ENCODE data around the gene COPZ2. TPM values are rescaled to one million over a fixed set of nuclear protein-coding genes. Genes with fewer than 3 reads are reported as not detected.

The COPZ2 gene
- total and polyA plus RNA-seq, 2 donors, result 5.5 to 16.3 TPM

- peaks cover 67 to 73% of the 10 kb centered on the region in 2 donors for H3K36me3 ChIP-seq (ENCODE audit: control insufficient read depth in 2 of 2, insufficient read depth in 2 of 2, low read length in 1 of 2)
Observed at GRCh38 chr17:48052956-48053757, 15.6 kb upstream of the COPZ2 start.

GRCh38 chr17:48051706-48052486, 14.3 kb upstream of the COPZ2 start:
- H3K9me3 ChIP-seq (ENCODE audit: control insufficient read depth in 2 of 2, insufficient read depth in 1 of 2, low read length in 1 of 2), result no peaks in the 10 kb centered on the region
- H3K36me3 ChIP-seq (ENCODE audit: control insufficient read depth in 2 of 2, insufficient read depth in 2 of 2, low read length in 1 of 2), result peaks cover 55 to 60% of the 10 kb centered on the region in 2 donors
- peak in 1 of 9 donors; percentile 24 for DNase-seq (ENCODE audit: low read depth in 6 of 9, low spot score in 9 of 9)
- peaks cover 16 to 57% of the 10 kb centered on the region in 2 donors for H3K4me1 ChIP-seq (ENCODE audit: control insufficient read depth in 2 of 2, insufficient read depth in 2 of 2, low read length in 2 of 2)
- no peaks in the 10 kb centered on the region for H3K27me3 ChIP-seq (ENCODE audit: control insufficient read depth in 2 of 2, insufficient read depth in 1 of 2, low read length in 1 of 2)
- peak overlapping the region; percentile 64 to 70 for H3K27ac ChIP-seq (ENCODE audit: low read depth in 1 of 2, low read length in 1 of 2)
- WGBS, result 90% methylated on average over 5 of the region's 5 CpGs
- no peak overlapping the region for H3K4me3 ChIP-seq (ENCODE audit: low read length in 2 of 2)

More at GRCh38 chr17:48052956-48053757, 15.6 kb upstream of the COPZ2 start:
- no peak for DNase-seq (ENCODE audit: low read depth in 6 of 9, low spot score in 9 of 9)
- H3K4me1 ChIP-seq (ENCODE audit: control insufficient read depth in 2 of 2, insufficient read depth in 2 of 2, low read length in 2 of 2), result peaks cover 14 to 50% of the 10 kb centered on the region in 2 donors
- peak overlapping the region in 1 of 2 donors; percentile 33 for H3K27ac ChIP-seq (ENCODE audit: low read depth in 1 of 2, low read length in 1 of 2)
- H3K4me3 ChIP-seq (ENCODE audit: low read length in 2 of 2), result no peak overlapping the region
- WGBS, result 80% methylated on average over 5 of the region's 5 CpGs
- no peaks in the 10 kb centered on the region for H3K9me3 ChIP-seq (ENCODE audit: control insufficient read depth in 2 of 2, insufficient read depth in 1 of 2, low read length in 1 of 2)
- no peaks in the 10 kb centered on the region for H3K27me3 ChIP-seq (ENCODE audit: control insufficient read depth in 2 of 2, insufficient read depth in 1 of 2, low read length in 1 of 2)

DNA sequence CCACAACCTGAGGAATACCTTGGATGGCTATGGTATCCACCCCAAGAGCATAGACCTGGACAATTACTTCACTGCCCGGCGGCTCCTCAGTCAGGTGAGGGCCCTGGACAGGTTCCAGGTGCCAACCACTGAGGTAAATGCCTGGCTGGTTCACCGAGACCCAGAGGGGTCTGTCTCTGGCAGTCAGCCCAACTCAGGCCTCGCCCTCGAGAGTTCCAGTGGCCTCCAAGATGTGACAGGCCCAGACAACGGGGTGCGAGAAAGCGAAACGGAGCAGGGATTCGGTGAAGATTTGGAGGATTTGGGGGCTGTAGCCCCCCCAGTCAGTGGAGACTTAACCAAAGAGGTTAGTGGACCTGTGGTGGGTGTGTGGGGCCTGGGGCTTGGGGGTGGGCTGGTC, 13.7 kb upstream of the COPZ2 start:
- Histone ChIP-seq H3K9me3 (ENCODE audit: control insufficient read depth in 2 of 2, insufficient read depth in 1 of 2, low read length in 1 of 2) (no peaks in the 10 kb centered on the region), H3K4me1 (ENCODE audit: control insufficient read depth in 2 of 2, insufficient read depth in 2 of 2, low read length in 2 of 2) (peaks cover 19 to 63% of the 10 kb centered on the region in 2 donors), H3K27ac (ENCODE audit: low read depth in 1 of 2, low read length in 1 of 2) (peak overlapping the region; percentile 64 to 70), H3K36me3 (ENCODE audit: control insufficient read depth in 2 of 2, insufficient read depth in 2 of 2, low read length in 1 of 2) (peaks cover 49 to 54% of the 10 kb centered on the region in 2 donors), H3K4me3 (ENCODE audit: low read length in 2 of 2) (no peak overlapping the region), H3K27me3 (ENCODE audit: control insufficient read depth in 2 of 2, insufficient read depth in 1 of 2, low read length in 1 of 2) (no peaks in the 10 kb centered on the region)
- no peak for DNase-seq (ENCODE audit: low read depth in 6 of 9, low spot score in 9 of 9)
- WGBS, result 90% methylated on average over 10 of the region's 10 CpGs

DNA sequence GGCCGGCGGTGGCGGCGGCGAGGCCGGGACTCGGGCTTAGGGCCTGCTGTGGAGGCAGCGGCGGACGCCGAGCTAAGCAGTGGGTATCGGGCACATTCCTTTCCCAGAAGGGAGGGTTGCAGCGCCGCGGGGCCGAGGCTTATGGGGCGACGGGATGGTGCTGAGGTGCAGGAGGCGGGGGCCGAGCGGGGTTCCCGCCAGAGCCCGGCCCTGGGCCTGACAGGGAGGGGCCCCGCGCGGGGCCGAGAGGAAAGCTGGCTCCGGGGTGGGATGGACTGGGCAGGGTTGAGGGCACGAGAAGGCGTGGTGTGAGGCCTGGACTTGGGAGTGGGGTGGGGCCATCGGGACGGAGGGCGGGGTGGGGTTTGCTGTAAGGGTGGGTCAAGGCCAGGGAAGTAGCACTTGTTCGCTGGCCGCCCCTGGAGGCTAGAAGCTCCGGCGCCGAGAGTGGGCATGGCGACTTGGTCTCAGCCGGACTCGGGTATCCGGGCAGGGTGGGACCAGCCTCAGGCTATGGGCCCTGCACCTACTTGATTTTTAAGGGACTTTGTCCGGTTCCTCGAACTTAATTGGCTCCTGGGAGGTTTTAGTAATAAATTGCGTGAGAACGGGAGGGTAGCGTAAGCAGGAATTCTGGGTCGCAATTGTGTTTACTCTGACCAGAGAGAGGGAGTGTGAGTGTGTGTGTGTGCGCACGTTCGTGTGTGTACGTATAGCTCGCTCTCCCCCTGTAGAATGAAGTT, 11.0 kb upstream of the COPZ2 start:
- under 1% methylated on average over 53 of the region's 53 CpGs for whole genome bisulfite sequencing
- Histone ChIP-seq H3K9me3 (ENCODE audit: control insufficient read depth in 2 of 2, insufficient read depth in 1 of 2, low read length in 1 of 2) (no peaks in the 10 kb centered on the region), H3K4me3 (ENCODE audit: low read length in 2 of 2) (peak overlapping the region; percentile 82 to 93), H3K27me3 (ENCODE audit: control insufficient read depth in 2 of 2, insufficient read depth in 1 of 2, low read length in 1 of 2) (no peaks in the 10 kb centered on the region), H3K4me1 (ENCODE audit: control insufficient read depth in 2 of 2, insufficient read depth in 2 of 2, low read length in 2 of 2) (peaks cover 19 to 69% of the 10 kb centered on the region in 2 donors), H3K27ac (ENCODE audit: low read depth in 1 of 2, low read length in 1 of 2) (peak overlapping the region; percentile 83 to 96), H3K36me3 (ENCODE audit: control insufficient read depth in 2 of 2, insufficient read depth in 2 of 2, low read length in 1 of 2) (peaks cover 30 to 32% of the 10 kb centered on the region in 2 donors)
- DNase-seq (ENCODE audit: low read depth in 6 of 9, low spot score in 9 of 9), result peak in 1 of 9 donors; percentile 58

GRCh38 chr17:48047741-48048383, 10.3 kb upstream of the COPZ2 start, which contains the start of gene NFE2L1:
NFE2L1 (plus strand) TSS chr17:48048359; CDS start chr17:48051119, 2,760 bp downstream.
- peaks cover 23 to 25% of the 10 kb centered on the region in 2 donors for H3K36me3 ChIP-seq (ENCODE audit: control insufficient read depth in 2 of 2, insufficient read depth in 2 of 2, low read length in 1 of 2)
- peak; percentile 94 to 100 (median 98) for DNase-seq (ENCODE audit: low read depth in 6 of 9, low spot score in 9 of 9)
- peak within 1 kb of the TSS; percentile 82 to 93 for H3K4me3 ChIP-seq (ENCODE audit: low read length in 2 of 2)
- H3K27ac ChIP-seq (ENCODE audit: low read depth in 1 of 2, low read length in 1 of 2), result peak within 1 kb of the TSS; percentile 96 to 98
- no peaks in the 10 kb centered on the region for H3K9me3 ChIP-seq (ENCODE audit: control insufficient read depth in 2 of 2, insufficient read depth in 1 of 2, low read length in 1 of 2)
- H3K27me3 ChIP-seq (ENCODE audit: control insufficient read depth in 2 of 2, insufficient read depth in 1 of 2, low read length in 1 of 2), result peaks cover 0 to 2% of the 10 kb centered on the region in 2 donors
- H3K4me1 ChIP-seq (ENCODE audit: control insufficient read depth in 2 of 2, insufficient read depth in 2 of 2, low read length in 2 of 2), result peaks cover 15 to 62% of the 10 kb centered on the region in 2 donors
- WGBS, result under 1% methylated on average over 47 of the region's 47 CpGs

DNA sequence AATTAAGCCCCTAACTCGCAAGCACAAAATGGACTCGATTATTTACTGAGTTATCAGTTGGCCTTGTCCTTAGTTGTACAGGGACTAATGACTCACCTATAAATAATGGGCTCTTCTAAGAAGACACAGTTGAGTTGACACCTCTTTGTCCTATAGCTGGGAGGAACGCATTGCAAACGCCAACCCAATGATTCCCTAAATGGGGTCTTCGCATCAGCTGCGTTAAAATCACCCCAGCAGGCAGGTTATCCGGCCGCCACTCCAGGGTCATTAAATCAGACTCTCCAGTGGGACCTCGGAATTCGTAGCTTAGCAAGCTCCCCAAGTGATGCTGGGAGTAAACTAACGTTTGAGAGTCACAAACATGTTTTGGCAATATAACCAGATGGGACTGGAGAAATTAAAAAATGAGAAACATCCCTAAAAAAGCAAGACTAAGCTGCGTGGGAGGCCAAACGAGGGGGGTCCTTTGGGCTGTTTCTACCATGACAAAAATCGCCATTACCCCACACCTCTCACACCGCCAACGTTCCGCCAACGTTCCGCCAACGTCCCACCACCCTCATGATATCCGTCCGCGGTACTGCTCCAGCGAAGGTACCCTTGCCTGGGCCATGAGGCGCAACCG, 9.6 kb upstream of the COPZ2 start:
- 7% methylated on average over 26 of the region's 26 CpGs for WGBS
- H3K4me1 ChIP-seq (ENCODE audit: control insufficient read depth in 2 of 2, insufficient read depth in 2 of 2, low read length in 2 of 2), result peaks cover 12 to 55% of the 10 kb centered on the region in 2 donors
- H3K4me3 ChIP-seq (ENCODE audit: low read length in 2 of 2), result peak overlapping the region; percentile 82 to 93

GRCh38 chr17:48046296-48046695, 8.7 kb upstream of the COPZ2 start:
- H3K27ac ChIP-seq (ENCODE audit: low read depth in 1 of 2, low read length in 1 of 2), result peak overlapping the region in 1 of 2 donors; percentile 58
- DNase-seq (ENCODE audit: low read depth in 6 of 9, low spot score in 9 of 9), result no peak
- peaks cover 8 to 9% of the 10 kb centered on the region in 2 donors for H3K36me3 ChIP-seq (ENCODE audit: control insufficient read depth in 2 of 2, insufficient read depth in 2 of 2, low read length in 1 of 2)
- no peaks in the 10 kb centered on the region for H3K9me3 ChIP-seq (ENCODE audit: control insufficient read depth in 2 of 2, insufficient read depth in 1 of 2, low read length in 1 of 2)
- no peak overlapping the region for H3K4me3 ChIP-seq (ENCODE audit: low read length in 2 of 2)
- H3K4me1 ChIP-seq (ENCODE audit: control insufficient read depth in 2 of 2, insufficient read depth in 2 of 2, low read length in 2 of 2), result peaks cover 9 to 46% of the 10 kb centered on the region in 2 donors
- WGBS, result 97% methylated on average over 7 of the region's 7 CpGs
- H3K27me3 ChIP-seq (ENCODE audit: control insufficient read depth in 2 of 2, insufficient read depth in 1 of 2, low read length in 1 of 2), result peaks cover 0 to 5% of the 10 kb centered on the region in 2 donors

More for the DNA sequence above, 9.6 kb upstream of the COPZ2 start:
- Histone ChIP-seq H3K36me3 (ENCODE audit: control insufficient read depth in 2 of 2, insufficient read depth in 2 of 2, low read length in 1 of 2) (peaks cover 17 to 18% of the 10 kb centered on the region in 2 donors), H3K27ac (ENCODE audit: low read depth in 1 of 2, low read length in 1 of 2) (peak overlapping the region; percentile 95 to 98), H3K27me3 (ENCODE audit: control insufficient read depth in 2 of 2, insufficient read depth in 1 of 2, low read length in 1 of 2) (peaks cover 0 to 3% of the 10 kb centered on the region in 2 donors), H3K9me3 (ENCODE audit: control insufficient read depth in 2 of 2, insufficient read depth in 1 of 2, low read length in 1 of 2) (no peaks in the 10 kb centered on the region)
- peak in 1 of 9 donors; percentile 28 for DNase-seq (ENCODE audit: low read depth in 6 of 9, low spot score in 9 of 9)
